ENCODE data around the gene ICOS. TPM values are rescaled to one million over a fixed set of nuclear protein-coding genes. Genes with fewer than 3 reads are reported as not detected.
"Not testable (repeated sequence)": the region's sequence is repeated elsewhere in the genome, so short reads cannot be mapped to it uniquely, and the experiment has no call there.

ICOS gene
- total and polyA plus RNA-seq, 2 experiments from 2014 or later, result not detected

DNA sequence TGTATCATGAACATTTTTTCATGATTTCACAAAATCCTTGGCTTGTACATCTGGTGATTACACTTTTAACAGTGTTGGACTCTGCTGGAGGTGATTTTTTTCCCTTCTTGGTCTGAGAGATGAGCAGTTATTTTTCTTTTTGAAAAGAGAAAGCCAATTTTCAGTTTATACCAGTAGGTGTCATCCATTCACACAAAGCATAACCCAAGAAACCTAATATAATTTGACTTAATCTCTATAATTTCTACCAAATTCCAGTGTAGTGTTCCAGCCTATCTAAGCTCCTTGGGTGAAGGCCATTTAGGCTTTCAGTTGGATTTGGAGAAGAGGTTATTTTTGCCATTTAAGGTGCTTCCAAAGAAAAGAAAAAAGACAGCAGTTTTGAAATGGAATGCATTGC is 7.7 kb upstream of the ICOS start:
- no peaks in the 10 kb centered on the region for H3K9me3 ChIP-seq (ENCODE audit: low read depth)
- DNase-seq (ENCODE audit: low read depth in 1 of 2, low spot score in 1 of 2), result peak in 1 of 2 donors; percentile 31

GRCh38 chr2:203931262-203931661 is 5.3 kb upstream of the ICOS start:
- not testable (repeated sequence) for H3K4me3 ChIP-seq; H3K9me3 ChIP-seq (ENCODE audit: low read depth); H3K27ac ChIP-seq; DNase-seq (ENCODE audit: low read depth in 1 of 2, low spot score in 1 of 2); H3K36me3 ChIP-seq; H3K4me1 ChIP-seq (ENCODE audit: low read depth); H3K27me3 ChIP-seq

More for the DNA sequence above, 7.7 kb upstream of the ICOS start:
- Histone ChIP-seq H3K4me3 (no peak overlapping the region), H3K4me1 (ENCODE audit: low read depth) (no peaks in the 10 kb centered on the region), H3K27ac (no peak overlapping the region), H3K36me3 (no peaks in the 10 kb centered on the region), H3K27me3 (no peaks in the 10 kb centered on the region)
- TF ChIP-seq, protein P1, sequence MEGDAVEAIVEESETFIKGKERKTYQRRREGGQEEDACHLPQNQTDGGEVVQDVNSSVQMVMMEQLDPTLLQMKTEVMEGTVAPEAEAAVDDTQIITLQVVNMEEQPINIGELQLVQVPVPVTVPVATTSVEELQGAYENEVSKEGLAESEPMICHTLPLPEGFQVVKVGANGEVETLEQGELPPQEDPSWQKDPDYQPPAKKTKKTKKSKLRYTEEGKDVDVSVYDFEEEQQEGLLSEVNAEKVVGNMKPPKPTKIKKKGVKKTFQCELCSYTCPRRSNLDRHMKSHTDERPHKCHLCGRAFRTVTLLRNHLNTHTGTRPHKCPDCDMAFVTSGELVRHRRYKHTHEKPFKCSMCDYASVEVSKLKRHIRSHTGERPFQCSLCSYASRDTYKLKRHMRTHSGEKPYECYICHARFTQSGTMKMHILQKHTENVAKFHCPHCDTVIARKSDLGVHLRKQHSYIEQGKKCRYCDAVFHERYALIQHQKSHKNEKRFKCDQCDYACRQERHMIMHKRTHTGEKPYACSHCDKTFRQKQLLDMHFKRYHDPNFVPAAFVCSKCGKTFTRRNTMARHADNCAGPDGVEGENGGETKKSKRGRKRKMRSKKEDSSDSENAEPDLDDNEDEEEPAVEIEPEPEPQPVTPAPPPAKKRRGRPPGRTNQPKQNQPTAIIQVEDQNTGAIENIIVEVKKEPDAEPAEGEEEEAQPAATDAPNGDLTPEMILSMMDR (IDR thresholded peaks at IDR 0.05; ENCODE audit: low read depth, low read length), result peak; percentile 49

DNA sequence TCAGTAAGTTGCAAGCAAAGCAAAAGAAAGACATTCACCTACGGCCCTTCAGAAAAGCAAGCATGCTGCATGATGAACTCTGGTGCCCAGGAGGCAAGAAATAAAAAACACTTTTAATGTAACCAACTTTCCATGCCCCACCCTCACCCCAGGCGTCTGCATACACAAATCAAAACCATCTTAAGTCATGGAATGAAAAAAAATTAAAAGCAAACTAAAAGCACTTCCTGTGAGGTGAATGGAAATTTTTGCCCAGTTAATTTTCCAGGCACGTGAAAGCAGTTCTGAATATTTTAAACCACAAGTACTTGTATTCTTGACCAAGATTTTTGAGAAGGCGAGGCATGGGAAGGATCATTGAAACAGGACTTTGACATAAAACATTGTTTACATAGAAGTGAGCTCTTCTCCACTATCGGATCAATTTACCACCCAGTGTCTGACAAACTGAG is 2.5 kb upstream of the ICOS start:
- H3K27me3 ChIP-seq, result no peaks in the 10 kb centered on the region
- H3K27ac ChIP-seq, result no peak overlapping the region
- DNase-seq (ENCODE audit: low read depth in 1 of 2, low spot score in 1 of 2), result no peak
- H3K4me1 ChIP-seq (ENCODE audit: low read depth), result no peaks in the 10 kb centered on the region
- no peaks in the 10 kb centered on the region for H3K36me3 ChIP-seq
- H3K4me3 ChIP-seq, result no peak overlapping the region
- TF ChIP-seq, protein P1 (IDR thresholded peaks at IDR 0.05; ENCODE audit: low read depth, low read length), result no peak
- H3K9me3 ChIP-seq (ENCODE audit: low read depth), result no peaks in the 10 kb centered on the region

DNA sequence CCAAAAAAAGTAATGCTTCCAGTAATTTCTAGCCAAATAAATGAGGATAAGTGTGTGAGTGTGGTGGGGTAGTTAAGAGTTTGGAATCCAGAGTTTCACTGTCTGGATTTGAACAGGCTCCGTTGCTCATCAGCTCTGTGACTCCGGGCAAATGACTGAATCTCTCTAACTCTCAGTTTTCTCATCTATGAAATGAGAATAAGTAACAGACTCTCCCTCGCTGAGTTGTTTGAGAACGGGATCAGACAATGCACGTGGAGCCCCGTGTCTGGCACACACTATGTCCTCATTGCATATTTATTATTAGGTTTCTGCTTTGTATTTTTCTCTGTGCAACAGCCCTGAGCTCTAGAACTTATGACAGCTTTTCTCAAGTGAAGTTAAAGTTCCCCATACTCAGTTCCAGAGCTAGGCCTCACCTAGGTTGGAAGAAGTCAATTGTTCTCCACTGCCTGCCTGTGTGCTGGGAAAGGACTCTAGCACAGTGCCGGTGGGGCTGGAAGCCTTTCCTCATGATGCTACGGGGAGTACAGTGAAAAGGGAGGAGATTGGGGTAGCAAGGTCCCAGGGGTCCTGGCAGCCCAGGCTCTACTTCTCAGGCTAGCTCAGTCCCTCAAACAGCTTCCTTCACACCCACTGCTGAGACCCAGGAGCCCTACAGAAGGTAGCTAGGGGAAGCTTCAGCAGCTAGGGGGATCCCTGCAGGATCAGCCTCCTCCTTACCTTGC is 1.7 kb upstream of the ICOS start:
- no peaks in the 10 kb centered on the region for H3K27me3 ChIP-seq
- DNase-seq (ENCODE audit: low read depth in 1 of 2, low spot score in 1 of 2), result no peak
- no peak overlapping the region for H3K27ac ChIP-seq
- H3K4me1 ChIP-seq (ENCODE audit: low read depth), result no peaks in the 10 kb centered on the region
- no peaks in the 10 kb centered on the region for H3K9me3 ChIP-seq (ENCODE audit: low read depth)
- no peak overlapping the region for H3K4me3 ChIP-seq
- TF ChIP-seq, protein P1 (IDR thresholded peaks at IDR 0.05; ENCODE audit: low read depth, low read length), result no peak
- no peaks in the 10 kb centered on the region for H3K36me3 ChIP-seq

- no peak for DNase-seq (ENCODE audit: low read depth in 1 of 2, low spot score in 1 of 2)
- H3K27ac ChIP-seq, result no peak overlapping the region
- no peaks in the 10 kb centered on the region for H3K36me3 ChIP-seq
- no peaks in the 10 kb centered on the region for H3K9me3 ChIP-seq (ENCODE audit: low read depth)
- no peak overlapping the region for H3K4me3 ChIP-seq
- H3K27me3 ChIP-seq, result no peaks in the 10 kb centered on the region
- TF ChIP-seq, protein P1 (IDR thresholded peaks at IDR 0.05; ENCODE audit: low read depth, low read length), result no peak
- no peaks in the 10 kb centered on the region for H3K4me1 ChIP-seq (ENCODE audit: low read depth)
Measured at GRCh38 chr2:203935568-203935967, 995 bp upstream of the ICOS start.

GRCh38 chr2:203936949-203937348 is 386 bp downstream of the ICOS start:
- Histone ChIP-seq H3K36me3 (no peaks in the 10 kb centered on the region), H3K27me3 (no peaks in the 10 kb centered on the region), H3K9me3 (ENCODE audit: low read depth) (no peaks in the 10 kb centered on the region), H3K4me1 (ENCODE audit: low read depth) (no peaks in the 10 kb centered on the region), H3K4me3 (no peak overlapping the region), H3K27ac (no peak overlapping the region)
- DNase-seq (ENCODE audit: low read depth in 1 of 2, low spot score in 1 of 2), result no peak
- TF ChIP-seq, protein P1 (IDR thresholded peaks at IDR 0.05; ENCODE audit: low read depth, low read length), result no peak
